Left ventricle myocardium superior (tissue), 1 donor: ENCODE results near the gene GHR. TPM values are rescaled to one million over a fixed set of nuclear protein-coding genes. Genes with fewer than 3 reads are reported as not detected.
"Not testable (repeated sequence)": the region's sequence is repeated elsewhere in the genome, so short reads cannot be mapped to it uniquely, and the experiment has no call there.

ENCODE experiments used
- ATAC-seq: fragments of 200-7000 bp; cut with Tn5 transposase; one replicate; pipeline ENCODE4 v1.9.1; 2020; ENCODE audit warnings: mild to moderate bottlenecking, moderate library complexity
- DNase-seq: peaks from one replicate; pipeline ENCODE4 v3.0.0-alpha.2; 2020
- intact Hi-C: fragments of 100-400 bp; cut with micrococcal nuclease; formaldehyde crosslinking; loops from one replicate; pipeline ENCODE4 v1.11.0; 2022
- total RNA-seq: library from RNA; stranded (reverse); fragmentation: NEBNext Ultra II Directional; extraction: Animal tissue kit (Norgen Biotek cat#: 25700); gene quantifications from one replicate; pipeline ENCODE4 v1.2.1, GENCODE V29; 2021
- donor health status: DM: no; HTN: yes; CAD: no; lungs with severe emphysema.

Gene GHR
- total RNA-seq, 1 donor from 2014 or later, result 11.9 TPM

GRCh38 chr5:42555010-42555409 lies 131.8 kb downstream of the GHR start:
- ATAC-seq, result peak; percentile 31
- intact Hi-C loops, result no loop called here

GRCh38 chr5:42555797-42556196 lies 132.6 kb downstream of the GHR start:
- no peak for DNase-seq

More at GRCh38 chr5:42555010-42555409, 131.8 kb downstream of the GHR start:
- DNase-seq, result no peak

GRCh38 chr5:42557689-42558088 lies 134.4 kb downstream of the GHR start:
- intact Hi-C loops, result no loop called here
- DNase-seq, result no peak
- no peak for ATAC-seq

More at GRCh38 chr5:42555797-42556196, 132.6 kb downstream of the GHR start:
- ATAC-seq, result no peak
- intact Hi-C loops, result no loop called here

GRCh38 chr5:42561656-42562055 lies 138.4 kb downstream of the GHR start:
- intact Hi-C loops, result no loop called here
- DNase-seq (no peak), ATAC-seq (no peak)

GRCh38 chr5:42564689-42565356 lies 141.6 kb downstream of the GHR start:
- ATAC-seq (no peak), DNase-seq (no peak)
- intact Hi-C loops, result no loop called here

- intact Hi-C loops, result no loop called here
- ATAC-seq, result peak; percentile 83
- DNase-seq, result no peak
These were observed 143.5 kb downstream of the GHR start for GRCh38 chr5:42566652-42567295.

- no peak for ATAC-seq
- intact Hi-C loops, result no loop called here
These were observed 146.1 kb downstream of the GHR start for GRCh38 chr5:42569325-42569724.

GRCh38 chr5:42569953-42570548 lies 146.8 kb downstream of the GHR start:
- DNase-seq (no peak), ATAC-seq (no peak)
- intact Hi-C loops, result no loop called here

More at GRCh38 chr5:42569325-42569724, 146.1 kb downstream of the GHR start:
- DNase-seq, result no peak

GRCh38 chr5:42570966-42571960 lies 148.0 kb downstream of the GHR start:
- DNase-seq (no peak), ATAC-seq (peak; percentile 39)
- intact Hi-C loops, result no loop called here

- ATAC-seq, result no peak
These were observed 149.1 kb downstream of the GHR start for GRCh38 chr5:42572313-42572712.

GRCh38 chr5:42573386-42573785 lies 150.1 kb downstream of the GHR start:
- ATAC-seq (no peak), DNase-seq (no peak)
- intact Hi-C loops, result no loop called here

More at GRCh38 chr5:42572313-42572712, 149.1 kb downstream of the GHR start:
- DNase-seq, result no peak
- intact Hi-C loops, result no loop called here

- intact Hi-C loops, ATAC-seq, DNase-seq: not testable (repeated sequence)
These were observed 152.7 kb downstream of the GHR start for GRCh38 chr5:42575914-42576313.

GRCh38 chr5:42578901-42579300 lies 155.7 kb downstream of the GHR start:
- DNase-seq, ATAC-seq, intact Hi-C loops: not testable (repeated sequence)

- intact Hi-C loops, result no loop called here
- no peak for ATAC-seq
- no peak for DNase-seq
These were observed 156.1 kb downstream of the GHR start for GRCh38 chr5:42579320-42579719.

GRCh38 chr5:42581845-42582244 lies 158.6 kb downstream of the GHR start:
- no peak for ATAC-seq
- intact Hi-C loops, result no loop called here

GRCh38 chr5:42582723-42583122 lies 159.5 kb downstream of the GHR start:
- intact Hi-C loops, result no loop called here
- DNase-seq, result peak; percentile 19

More at GRCh38 chr5:42581845-42582244, 158.6 kb downstream of the GHR start:
- no peak for DNase-seq

GRCh38 chr5:42583322-42583721 lies 160.1 kb downstream of the GHR start:
- intact Hi-C loops, result no loop called here
- DNase-seq (peak; percentile 41), ATAC-seq (peak; percentile 35)

More at GRCh38 chr5:42582723-42583122, 159.5 kb downstream of the GHR start:
- no peak for ATAC-seq

- intact Hi-C loops, result no loop called here
- DNase-seq, result peak; percentile 73
- peak; percentile 81 for ATAC-seq
These were observed 163.4 kb downstream of the GHR start for GRCh38 chr5:42586625-42587024.

- intact Hi-C loops, result no loop called here
- no peak for DNase-seq
- peak; percentile 34 for ATAC-seq
These were observed 164.0 kb downstream of the GHR start for GRCh38 chr5:42587096-42587723.
